ENCODE measurements around the gene AGPS.

DNA sequence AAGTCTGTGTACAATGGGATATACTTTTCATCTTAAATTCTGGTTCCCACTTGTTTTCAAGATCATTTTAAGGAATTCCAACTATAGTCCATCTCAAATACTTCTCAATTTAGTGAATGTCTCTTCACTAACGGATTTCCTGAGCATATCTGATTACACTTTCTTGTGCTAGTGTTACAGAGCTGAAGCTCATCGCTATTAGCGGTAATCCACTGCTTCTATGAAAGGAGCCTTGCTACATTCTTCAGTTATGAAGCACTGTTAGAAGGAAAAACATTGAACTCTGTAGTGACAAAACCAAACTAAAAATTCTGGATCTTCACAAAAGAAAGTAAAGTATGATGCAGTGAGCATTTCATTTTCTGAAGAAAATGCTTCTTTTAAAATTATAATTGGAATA, 72.0 kb downstream of the AGPS start:
- no peak for TF ChIP-seq CTCF (IDR thresholded peaks at IDR 0.05; ENCODE audit: insufficient read depth, low read length)
- no peak for TF ChIP-seq POLR2AphosphoS5 (IDR thresholded peaks at IDR 0.05; ENCODE audit: low read depth)
- no peak for TF ChIP-seq REST (IDR thresholded peaks at IDR 0.05; ENCODE audit: insufficient replicate concordance, low read depth)
